T-helper 1 cell (primary cell): Measurements from ENCODE around the gene BMAL1.

Experiments used
- DNase-seq, 5 donors: peaks; one replicate each; pipeline ENCODE4 v3.0.0-alpha.2; 2012 to 2020

The BMAL1 gene

DNA sequence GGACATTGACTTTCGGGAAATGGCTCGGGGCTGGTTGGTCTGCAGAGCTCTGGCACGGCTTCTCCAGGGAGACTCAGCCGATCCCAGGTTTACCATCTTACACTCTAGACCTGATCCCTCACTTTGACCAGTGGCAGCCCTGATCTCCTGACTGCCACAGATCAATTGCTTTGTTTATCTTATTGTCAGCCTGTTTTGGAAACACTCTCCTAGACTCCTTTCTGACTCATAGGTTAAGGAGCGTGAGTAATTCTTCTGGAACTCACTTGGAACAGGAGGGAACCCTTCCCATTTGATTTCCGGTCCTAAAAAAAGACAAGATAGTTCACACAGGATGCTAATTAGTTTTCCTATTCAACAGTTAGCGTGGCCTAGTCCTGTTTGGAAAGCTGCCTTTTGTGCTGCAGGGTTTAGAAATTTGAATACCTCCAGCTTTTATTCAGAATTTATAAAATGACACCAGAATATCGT is 16.0 kb upstream of the BMAL1 start:
- DNase-seq: no peak

DNA sequence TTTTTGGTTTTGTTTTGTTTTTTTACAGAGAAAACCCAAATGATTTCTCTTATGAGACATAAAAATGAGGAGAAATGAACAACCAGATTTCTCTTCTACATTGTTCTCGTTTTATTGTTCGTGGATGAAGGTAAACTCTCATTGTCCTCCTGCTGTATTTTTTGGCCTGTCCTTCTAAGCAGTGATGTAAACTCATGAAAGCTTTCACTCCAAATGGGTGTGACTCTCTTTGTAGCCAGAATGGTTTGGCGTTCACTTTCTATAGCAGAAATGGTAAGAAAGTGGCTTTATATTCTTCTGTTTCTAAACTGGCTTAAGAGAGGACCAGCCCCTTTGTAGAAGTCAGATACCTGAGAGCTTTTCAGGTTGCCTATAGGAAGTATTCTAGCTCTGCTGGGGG is 15.5 kb upstream of the BMAL1 start:
- no peak for DNase-seq

DNA sequence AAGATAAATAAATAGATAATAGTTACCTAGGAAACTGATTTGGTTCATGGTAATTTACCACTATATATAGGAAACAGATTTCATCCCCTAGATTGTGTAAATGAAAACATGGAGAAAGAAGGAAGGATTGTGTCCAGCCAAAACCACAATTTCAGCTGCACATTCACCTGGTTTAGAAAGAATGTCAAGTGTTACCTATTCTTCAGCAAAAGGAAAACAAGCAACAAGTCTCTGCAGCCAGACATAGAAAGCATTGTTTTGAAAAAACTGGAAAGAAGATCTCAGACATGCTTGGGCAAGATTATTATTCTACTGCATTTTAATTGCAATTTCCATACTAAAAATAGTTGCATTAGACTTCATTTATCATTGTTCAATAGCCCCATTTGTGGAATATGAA is 8.8 kb upstream of the BMAL1 start:
- no peak for DNase-seq

DNA sequence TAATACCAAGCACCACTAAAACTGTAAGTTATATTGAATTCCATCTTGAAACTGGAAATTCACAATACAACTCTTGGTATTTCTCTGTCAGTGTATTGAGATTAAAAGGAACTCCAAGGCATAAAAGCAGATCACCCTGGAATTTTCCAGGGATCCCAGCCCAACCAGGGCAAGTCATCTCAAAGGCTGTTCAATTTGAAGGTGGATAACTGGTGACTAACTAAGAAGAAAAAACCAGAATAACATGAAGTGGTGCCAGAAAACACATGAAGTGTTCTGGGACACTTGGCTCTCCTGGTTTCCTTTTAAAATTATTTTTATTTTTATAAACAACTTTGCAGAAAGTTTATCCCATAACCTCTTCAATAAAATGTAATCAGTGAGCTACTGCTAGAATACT is 7.8 kb upstream of the BMAL1 start:
- no peak for DNase-seq

DNA sequence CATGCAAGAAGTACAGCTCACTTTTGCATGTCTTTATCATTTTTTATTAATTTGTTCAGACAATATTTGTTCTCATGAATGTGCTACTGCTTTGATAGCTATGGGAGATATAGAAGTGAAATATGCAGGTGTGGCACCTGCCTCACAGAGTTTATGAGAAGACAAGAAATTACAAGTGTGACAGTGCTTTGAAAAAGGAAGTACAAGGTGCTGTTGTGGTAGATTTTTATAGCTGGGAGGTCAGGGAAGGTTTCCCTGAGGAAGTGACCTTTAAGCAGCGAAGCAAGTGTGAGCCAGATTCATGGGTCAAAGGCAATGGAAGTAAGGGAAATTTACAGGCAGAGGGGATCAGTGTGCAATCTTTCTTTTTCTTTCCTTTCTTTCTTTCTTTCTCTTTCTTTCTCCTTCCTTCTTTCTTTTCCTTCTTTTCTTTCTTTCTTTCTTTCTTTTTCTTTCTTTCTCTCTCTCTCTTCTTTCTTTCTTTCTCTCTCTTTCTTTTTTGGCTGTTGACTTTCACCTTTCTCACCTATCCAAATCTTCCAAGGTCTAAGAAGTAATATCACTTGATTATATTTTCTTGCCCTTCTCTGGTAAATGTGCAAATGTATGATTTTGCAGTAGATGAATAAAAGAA is 6.4 kb upstream of the BMAL1 start:
- DNase-seq: no peak

DNA sequence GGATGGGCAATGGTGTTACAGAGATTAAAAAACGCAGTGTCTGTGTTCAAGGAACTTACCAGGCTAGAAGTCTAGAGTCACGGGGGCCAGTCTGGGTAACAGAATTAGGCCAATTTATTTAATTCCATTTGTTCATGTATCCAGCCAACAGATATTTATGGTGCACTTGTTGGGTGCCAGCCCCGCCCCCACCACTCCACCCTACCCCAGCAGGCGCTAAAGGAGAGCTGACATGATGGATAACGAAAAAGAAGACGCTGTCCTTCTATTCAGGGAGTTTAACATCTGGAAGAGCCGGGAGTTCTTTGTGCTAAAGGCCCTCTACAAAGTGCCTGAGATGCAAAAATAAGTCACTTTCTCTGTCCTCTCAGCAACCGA is 1.1 kb upstream of the BMAL1 start:
- peak in 1 of 5 donors; percentile 4 for DNase-seq

DNA sequence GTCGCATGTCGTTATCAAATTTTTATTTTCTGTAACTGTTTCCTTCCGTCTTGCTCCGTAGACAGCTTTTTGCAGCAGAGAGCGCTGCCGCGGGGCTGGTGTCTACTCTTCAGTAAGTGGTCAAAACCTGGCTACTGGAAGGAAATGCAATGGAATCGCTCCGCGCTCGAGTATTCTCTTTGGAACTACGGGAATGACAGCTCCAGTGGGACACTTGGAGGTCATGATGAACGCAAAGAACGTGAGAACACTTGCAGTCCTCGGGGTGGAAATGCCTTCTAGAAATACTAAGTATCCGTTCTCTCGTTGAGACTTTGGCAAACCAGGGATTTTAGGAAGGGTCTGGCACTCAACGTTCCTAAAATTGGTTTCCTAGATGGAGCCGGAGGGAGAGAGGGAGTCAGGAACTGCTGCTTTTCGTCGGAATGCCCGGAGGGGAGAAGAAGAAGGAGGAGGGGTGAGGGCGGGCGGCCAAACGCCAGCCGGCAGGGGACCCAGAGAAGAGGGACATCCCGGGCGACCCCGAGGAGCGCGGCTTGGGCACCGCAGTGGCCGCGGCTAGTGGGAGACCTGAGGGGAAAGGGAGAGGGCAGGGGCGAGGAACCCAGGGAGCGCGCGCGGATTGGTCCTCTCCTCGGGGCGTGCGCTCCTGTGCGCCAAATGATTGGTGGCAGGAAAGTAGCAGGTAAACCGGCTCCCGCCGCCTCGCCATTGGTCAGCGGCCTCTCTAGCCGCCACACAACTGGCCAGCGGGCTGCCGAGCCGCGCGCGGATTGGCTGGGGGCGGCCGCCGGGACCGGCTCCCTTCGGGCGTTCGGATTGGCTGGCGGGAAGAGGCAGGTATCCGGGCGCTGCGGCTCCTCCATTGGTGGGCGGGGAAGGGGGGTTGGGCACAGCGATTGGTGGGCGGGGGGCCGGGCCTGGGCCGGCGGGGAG is 490 bp upstream of the BMAL1 start:
- peak; percentile 94 to 99 (median 97) for DNase-seq

DNA sequence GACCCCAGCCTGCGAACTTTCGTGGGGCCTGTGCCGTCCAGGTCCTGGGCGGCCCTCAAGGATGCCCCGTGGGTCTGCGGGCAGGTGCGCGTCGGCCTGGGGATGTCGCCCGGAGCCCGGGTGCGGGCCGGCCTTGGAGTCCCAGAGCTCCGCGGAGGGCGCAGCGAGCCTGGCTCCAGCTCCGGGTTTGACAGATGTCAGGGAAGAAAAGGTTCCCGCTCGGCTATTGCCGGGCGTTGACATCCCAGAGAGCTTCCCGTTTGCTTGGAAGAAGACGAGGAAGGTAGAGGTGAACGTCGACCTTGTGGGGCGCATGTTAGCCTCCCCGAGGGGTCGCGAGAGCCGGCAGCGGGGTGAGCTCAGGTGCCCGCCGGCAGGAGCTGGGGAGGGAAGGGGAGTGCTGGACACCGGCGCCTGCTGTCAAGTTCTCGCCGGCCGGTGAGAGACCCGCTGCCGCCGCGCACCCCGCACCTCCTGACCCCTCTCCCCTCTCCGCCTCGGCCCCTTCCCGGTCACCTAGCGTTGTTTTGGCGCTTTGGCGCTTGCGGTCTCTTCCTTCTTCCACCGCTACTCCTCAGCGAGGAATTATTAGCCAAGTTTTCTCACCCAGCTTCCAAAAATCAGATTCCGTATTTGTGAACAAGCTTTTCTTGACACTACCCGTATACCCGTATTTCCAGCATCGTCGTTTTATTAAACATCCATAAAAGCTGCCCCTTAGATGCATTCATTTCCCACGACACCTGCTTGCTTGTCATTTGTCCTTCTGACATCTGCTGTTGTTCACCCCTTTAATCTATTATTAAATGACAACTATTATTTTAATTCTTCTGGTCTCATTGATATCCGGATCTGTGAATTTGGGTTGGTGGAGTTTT is 1.3 kb downstream of the BMAL1 start:
- DNase-seq: peak in 2 of 5 donors; percentile 7 to 8

DNA sequence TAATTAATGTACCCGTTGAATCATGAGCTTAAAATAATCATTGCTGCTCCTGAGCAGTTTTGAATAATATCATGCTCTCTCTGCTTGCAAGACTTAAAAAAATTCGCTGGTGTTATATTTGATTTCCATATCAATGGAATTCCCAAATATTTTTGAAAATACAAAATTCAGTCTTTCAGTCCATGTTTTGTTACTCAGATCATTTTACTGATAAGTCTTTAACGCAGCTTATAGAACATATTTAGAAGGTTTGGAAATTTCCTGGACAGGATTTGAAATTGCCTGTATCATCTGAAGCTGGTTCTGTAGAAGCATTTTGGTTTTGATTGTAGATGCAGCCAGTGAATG is 1.9 kb downstream of the BMAL1 start:
- DNase-seq: no peak

DNA sequence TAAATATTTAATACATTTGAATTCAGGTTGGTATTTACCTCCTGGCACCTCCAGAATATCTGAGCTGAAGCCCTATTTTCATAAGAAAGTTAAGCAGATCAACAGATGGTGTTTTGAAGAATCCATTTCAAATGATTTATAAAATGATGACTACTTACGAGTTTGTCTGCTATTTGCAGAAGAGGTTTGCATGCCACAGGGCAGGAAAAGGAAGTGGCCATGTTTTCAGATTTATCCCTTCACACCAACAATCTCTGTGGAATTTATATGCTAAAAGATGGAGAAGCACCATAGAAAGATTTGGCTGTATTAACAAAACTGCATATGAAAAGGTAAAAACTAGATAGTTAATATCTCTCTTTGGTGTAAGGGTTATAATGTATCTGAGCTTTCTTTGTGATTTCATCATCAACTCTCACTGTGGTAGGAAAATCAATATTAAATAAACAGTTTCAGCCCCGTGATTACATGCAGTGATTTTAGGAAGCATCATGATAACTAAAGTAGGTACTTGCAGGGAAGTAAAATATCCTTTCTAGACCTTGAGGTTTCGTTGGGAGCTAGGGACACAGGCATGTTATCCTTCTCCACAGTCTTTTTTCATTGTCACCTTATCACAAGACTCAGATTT is 2.6 kb downstream of the BMAL1 start:
- DNase-seq: no peak

DNA sequence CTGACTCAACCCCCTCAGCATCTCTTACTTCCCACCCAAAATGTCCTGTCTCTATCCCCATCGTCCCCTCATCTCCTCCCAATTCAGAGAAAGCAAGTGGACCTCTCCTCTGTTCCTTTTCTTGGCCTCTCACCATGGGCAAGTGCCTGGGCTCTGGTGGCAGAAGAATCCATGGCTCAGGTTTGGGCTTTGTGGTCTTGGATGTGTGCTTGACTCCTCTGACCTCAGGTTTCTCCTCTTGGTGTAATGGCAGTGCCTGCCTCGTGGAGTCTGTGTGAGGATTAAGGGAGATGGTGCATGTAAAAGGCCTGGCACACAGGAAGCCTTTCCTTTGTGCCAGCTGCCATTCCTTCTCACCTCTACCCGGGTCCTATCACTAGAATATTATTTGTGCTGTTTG is 3.2 kb downstream of the BMAL1 start:
- no peak for DNase-seq

DNA sequence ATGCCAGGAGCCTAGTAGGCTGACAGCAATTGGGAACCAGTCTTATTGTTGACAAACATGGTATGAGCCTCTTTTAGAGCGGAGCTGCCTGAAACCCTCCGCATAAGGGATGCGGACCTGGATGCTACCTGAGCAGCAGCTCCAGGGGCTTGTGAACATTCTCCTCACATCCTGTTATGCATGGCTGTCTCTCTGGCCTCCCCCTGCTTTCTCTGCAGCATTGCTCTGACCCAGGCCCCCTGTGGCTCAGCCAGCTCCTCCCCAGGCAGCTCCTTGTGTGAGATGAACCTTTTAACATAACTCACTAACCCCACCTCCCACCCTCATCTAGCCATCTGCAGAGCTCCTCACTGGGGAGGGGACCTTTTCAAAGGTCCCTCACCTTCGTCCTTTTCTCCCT is 6.0 kb downstream of the BMAL1 start:
- DNase-seq: no peak

DNA sequence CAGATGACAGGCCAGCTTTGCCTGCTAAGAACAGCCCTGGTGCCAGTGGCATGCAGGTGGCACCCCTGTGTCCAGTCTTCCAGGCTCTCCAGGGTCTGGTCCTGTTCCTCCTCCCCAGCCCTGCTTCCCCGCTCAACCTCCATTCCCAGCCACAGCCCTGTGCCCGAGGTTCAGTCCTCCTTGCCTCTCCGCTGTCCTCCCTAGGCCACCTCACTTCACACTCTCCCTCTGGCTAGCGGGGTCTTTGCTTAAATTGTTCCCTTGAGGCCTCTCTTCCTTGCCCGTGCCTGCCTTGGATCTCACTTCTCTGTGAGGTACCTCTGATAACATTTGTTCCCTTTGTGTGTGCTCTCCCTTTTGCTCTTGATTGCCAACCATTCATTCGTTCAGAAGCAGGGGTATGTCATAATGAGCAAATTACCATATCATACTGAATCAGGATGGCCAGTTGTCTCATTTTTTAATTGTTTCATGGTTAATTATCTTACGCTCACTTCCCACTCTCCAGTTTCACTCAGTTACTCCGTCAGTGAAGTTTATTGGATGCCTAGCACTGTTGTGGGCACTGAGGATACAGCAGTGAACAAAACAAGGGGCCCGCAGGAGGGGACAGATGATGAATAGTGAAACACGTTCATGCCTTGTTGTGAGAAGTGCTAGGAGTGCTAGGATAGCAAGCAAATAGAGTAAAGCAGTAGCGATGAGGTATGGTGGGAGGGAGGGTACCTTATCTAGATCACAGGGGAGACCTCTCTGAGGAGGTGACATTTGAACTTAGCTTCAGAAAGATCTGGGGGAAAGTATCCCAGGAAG is 7.4 kb downstream of the BMAL1 start:
- peak in 1 of 5 donors; percentile 11 for DNase-seq

DNA sequence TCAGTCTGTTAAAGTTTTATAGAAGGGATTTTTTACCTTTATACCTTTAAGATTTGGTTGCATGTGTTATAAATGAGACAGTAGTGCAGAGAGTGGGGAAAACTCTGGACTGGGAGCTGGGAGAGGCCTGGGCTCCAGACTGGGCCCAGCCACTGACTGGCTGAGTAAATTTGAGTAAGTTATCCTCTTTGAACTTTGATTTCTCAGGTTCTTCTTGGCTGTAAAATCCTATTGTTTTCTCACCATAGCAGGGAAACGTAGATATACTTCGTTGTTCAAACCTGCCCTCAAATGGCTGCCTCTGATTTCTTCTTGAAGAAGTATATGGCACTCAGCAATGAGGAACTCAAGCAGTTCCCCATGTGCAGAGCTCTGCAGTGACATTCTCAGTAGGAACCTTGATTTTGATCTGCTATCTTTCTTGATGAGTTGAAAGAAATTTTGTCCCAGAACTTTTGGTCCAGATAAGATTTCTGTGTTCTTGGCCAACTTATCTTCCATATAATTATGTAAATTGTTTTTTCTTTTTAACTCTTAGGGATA is 8.8 kb downstream of the BMAL1 start:
- no peak for DNase-seq

DNA sequence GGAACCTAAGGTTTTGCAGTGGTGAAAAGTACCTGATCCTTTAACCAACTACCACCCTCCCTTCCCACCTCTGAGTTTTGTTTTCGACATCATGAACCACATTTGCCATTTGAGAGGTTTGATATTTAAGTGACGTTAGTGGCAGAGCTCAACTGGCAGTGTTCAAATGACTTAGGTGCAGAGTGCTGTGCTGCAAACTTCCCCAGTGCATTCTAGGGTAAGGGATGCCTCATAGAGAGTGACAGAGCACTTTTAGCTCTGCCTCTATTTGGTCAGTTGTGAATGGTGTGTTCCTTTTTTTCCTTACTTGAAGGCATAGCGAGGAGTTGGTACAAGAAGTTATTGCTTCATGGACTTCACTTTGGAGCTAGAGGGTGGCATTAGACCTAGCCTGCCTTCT is 9.4 kb downstream of the BMAL1 start:
- peak in 1 of 5 donors; percentile 57 for DNase-seq

DNA sequence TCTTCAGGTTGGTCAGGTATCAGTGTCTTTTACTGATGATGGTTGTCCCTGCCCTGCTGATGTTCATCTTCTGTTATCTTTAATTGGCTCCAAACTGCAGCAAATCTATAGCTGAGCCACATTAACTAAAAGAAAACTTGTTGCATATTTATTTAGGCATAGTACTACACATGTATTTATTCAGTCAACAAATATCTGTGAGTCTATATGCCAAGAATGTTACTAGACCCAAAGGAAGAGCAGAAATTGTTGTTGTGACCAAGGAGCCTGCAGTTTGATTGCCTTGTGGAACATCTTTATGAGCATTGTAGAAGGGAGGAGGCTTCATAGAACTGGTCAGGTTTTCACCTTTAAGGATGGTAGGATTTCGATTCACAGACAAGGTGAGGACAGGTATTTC is 10.1 kb downstream of the BMAL1 start:
- DNase-seq: no peak

DNA sequence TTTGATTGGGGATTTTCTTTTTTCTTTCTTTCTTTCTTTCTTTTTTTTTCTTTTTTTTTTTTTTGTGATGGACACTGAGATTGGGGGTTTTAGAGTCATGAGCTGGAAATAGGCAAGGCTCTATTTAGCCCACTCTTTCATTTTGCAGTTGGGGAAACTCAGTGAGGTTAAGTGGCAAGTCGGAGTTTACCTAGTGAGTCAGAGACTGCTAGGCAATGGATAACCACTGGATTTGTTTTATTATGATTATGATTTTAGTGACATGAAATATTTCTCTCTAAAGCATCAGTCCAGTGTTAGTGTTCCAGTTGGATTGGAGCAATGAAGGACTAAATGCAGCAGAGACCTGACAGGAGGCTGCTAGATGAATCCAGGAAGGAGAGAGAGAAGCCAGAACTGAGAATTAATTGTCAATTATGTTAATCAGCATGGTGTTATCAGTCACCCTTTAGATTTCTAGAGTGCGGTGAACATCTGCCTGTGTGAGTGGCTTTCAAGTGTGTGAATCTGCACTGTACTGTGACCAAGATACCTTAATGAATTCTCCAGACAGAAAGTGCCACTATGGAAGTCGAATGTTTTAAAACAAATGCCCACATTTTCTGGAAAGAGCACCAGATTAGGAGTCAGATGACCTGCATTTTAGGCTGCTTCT is 10.9 kb downstream of the BMAL1 start:
- DNase-seq: no peak

DNA sequence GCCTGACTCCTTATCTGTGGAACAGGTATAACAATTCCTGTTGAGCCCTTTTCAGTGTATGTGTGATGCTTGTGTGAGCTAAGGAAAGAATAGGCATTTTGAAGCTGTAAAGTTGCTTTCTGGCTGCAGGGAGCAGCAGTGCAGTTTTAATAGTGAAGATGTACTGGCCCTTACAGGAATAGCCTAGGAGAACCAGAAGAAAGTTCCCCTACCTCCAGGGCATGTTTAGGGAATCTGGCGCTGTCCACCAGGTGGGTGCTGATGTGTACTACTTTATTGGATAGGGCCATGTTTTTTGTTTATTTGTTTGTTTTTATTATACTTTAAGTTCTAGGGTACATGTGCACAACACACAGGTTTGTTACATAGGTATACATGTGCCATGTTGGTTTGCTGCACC is 11.5 kb downstream of the BMAL1 start:
- no peak for DNase-seq

DNA sequence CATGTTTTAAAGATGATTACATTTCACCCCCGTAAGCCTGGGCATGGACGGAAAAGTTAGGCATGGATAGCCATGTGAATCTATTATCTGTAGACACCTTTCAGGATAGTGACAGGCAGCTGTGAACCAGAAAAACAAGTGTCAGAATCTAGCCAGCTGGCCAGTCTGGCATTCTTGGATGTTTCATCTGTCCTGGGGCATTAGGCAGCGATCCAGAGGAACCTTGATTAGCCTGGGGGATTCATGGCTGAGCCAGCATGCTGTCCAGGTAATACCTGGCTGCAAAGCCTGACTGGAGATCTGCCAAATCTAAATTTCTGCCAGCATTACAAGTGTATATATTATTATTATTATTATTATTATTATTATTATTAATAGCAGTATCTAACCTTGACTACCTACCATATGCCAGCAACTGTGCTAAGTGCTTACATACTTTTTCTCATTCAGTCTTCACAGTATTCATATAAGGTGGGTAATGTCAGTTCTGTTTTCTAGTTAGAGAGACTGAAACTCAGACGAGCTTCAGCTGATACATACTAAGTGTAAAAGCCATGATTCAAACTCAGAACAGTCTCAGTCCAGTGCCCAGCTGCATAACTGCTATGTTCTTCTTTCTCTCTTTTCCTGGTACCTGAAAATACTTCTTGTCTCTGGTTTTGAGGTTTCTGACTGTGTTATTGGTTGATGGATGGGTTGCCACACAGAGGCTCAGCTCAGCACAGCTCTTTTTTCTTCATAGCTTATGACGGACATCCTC is 12.8 kb downstream of the BMAL1 start:
- DNase-seq: no peak

DNA sequence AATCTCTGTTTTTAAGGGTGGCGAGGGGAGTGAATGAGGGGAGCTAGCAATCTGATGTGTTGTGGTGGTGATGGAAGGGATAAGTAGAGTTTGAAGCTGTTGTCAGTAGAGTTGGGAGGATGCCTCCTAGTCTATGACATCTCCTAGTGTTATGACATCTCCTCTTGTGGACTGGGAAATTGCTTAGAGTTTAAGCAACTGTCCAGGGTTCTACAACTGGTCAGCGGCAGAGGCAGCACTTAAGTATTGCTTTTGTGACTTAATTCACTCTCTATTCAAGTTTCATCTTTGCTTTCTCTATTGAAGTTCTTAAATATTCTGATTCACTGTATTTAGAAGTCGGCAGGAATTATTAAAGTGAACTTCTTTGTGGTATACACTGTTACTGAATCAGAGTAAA is 13.8 kb downstream of the BMAL1 start:
- no peak for DNase-seq
